COLO668 (cell line): Measurements from ENCODE around the gene EP400.
"Not testable (repeated sequence)": the region's sequence is repeated elsewhere in the genome, so short reads cannot be mapped to it uniquely, and the experiment has no call there.

Experiments
- DNase-seq: peaks from one replicate; lab custom pipeline; 2025; ENCODE audit not compliant: unreplicated experiment; lab: John Stamatoyannopoulos, UW

The EP400 gene

GRCh38 chr12:132080515-132080914 is 130.8 kb downstream of the EP400 start:
- not testable (repeated sequence) for DNase-seq

- no peak for DNase-seq
Measured at GRCh38 chr12:132081423-132081822, 131.7 kb downstream of the EP400 start.

GRCh38 chr12:132083614-132083940 is 133.8 kb downstream of the EP400 start:
- DNase-seq = no peak

- DNase-seq = peak; percentile 92
Measured at GRCh38 chr12:132083941-132084620, 134.3 kb downstream of the EP400 start.

GRCh38 chr12:132084621-132085290 is 135.0 kb downstream of the EP400 start:
- DNase-seq = peak; percentile 62

GRCh38 chr12:132085291-132085635 is 135.5 kb downstream of the EP400 start:
- DNase-seq = no peak

GRCh38 chr12:132089407-132089910 is 139.7 kb downstream of the EP400 start:
- no peak for DNase-seq

- DNase-seq = no peak
Measured at GRCh38 chr12:132094269-132094891, 144.6 kb downstream of the EP400 start.

- peak; percentile 5 for DNase-seq
Measured at GRCh38 chr12:132095520-132096409, 146.0 kb downstream of the EP400 start.

- DNase-seq = no peak
Measured at GRCh38 chr12:132099739-132100138, 150.0 kb downstream of the EP400 start.

GRCh38 chr12:132100306-132101065 is 150.7 kb downstream of the EP400 start:
- no peak for DNase-seq

GRCh38 chr12:132102297-132102696 is 152.6 kb downstream of the EP400 start:
- no peak for DNase-seq

GRCh38 chr12:132103072-132103471 is 153.3 kb downstream of the EP400 start:
- not testable (repeated sequence) for DNase-seq

- no peak for DNase-seq
Measured at GRCh38 chr12:132103542-132104308, 154.0 kb downstream of the EP400 start.

- DNase-seq = no peak
Measured at GRCh38 chr12:132105467-132105866, 155.7 kb downstream of the EP400 start.

GRCh38 chr12:132106921-132107320 is 157.2 kb downstream of the EP400 start:
- no peak for DNase-seq

- DNase-seq = no peak
Measured at GRCh38 chr12:132108211-132108832, 158.6 kb downstream of the EP400 start.

GRCh38 chr12:132109741-132110140 is 160.0 kb downstream of the EP400 start:
- no peak for DNase-seq

GRCh38 chr12:132110677-132111076 is 160.9 kb downstream of the EP400 start:
- DNase-seq = no peak
